Left colon (tissue), 2 donors: ENCODE measurements around the gene FAM50A. TPM values are rescaled to one million over a fixed set of nuclear protein-coding genes. Genes with fewer than 3 reads are reported as not detected.

Experiments
- ATAC-seq: fragments of 200-7000 bp; cut with Tn5 transposase; one replicate; pipeline ENCODE4 v1.9.1; 2020; ENCODE audit warnings: mild to moderate bottlenecking, moderate library complexity
- DNase-seq, 2 donors: peaks; one replicate each; pipeline ENCODE4 v3.0.0-alpha.2; 2020
- intact Hi-C, 2 donors: fragments of 100-400 bp; cut with DNase I in 1 of 2; cut with micrococcal nuclease in 1 of 2; formaldehyde crosslinking; loops; one replicate each; pipeline versions ENCODE4 v1.11.2 to v1.14.0; 2022; cut with DNase I, micrococcal nuclease
- total RNA-seq, 2 donors: library from RNA; stranded (reverse); fragmentation: NEBNext Ultra II Directional; extraction: Animal tissue kit (Norgen Biotek cat#: 25700); gene quantifications; one replicate each; pipeline ENCODE4 v1.2.1, GENCODE V29; 2021
- donor health status: DM: no; HTN: no; CAD: no.
- donor health status: DM: yes; HTN: yes; CAD: no.

FAM50A gene
- total RNA-seq, 2 donors from 2014 or later: 44.4 to 56.7 TPM

- DNase-seq (no peak), ATAC-seq (no peak)
- intact Hi-C loops: no loop called here
Measured at GRCh38 chrX:154435171-154435733, 8.7 kb upstream of the FAM50A start.

GRCh38 chrX:154436374-154436982 is 7.5 kb upstream of the FAM50A start:
- peak; percentile 53 for ATAC-seq
- DNase-seq: peak in 1 of 2 donors; percentile 41
- intact Hi-C loops: no loop called here

GRCh38 chrX:154436983-154437752 is 6.8 kb upstream of the FAM50A start, which contains the start of gene GDI1:
TSS of gene GDI1 (plus strand) at chrX:154437154. CDS start at chrX:154437255, 101 bp downstream.
- intact Hi-C loops: no loop called here
- DNase-seq (peak in 1 of 2 donors; percentile 58), ATAC-seq (peak; percentile 73)

- intact Hi-C loops: no loop called here
- DNase-seq (no peak), ATAC-seq (no peak)
Measured at GRCh38 chrX:154437971-154438893, 5.7 kb upstream of the FAM50A start.

GRCh38 chrX:154439841-154440240 is 4.1 kb upstream of the FAM50A start:
- ATAC-seq (no peak), DNase-seq (no peak)
- intact Hi-C loops: no loop called here

GRCh38 chrX:154440623-154441357 is 3.2 kb upstream of the FAM50A start:
- no peak for DNase-seq

GRCh38 chrX:154441564-154441963 is 2.4 kb upstream of the FAM50A start:
- DNase-seq (no peak), ATAC-seq (no peak)
- intact Hi-C loops: no loop called here

More at GRCh38 chrX:154440623-154441357, 3.2 kb upstream of the FAM50A start:
- ATAC-seq: no peak
- intact Hi-C loops: no loop called here

- intact Hi-C loops: no loop called here
- DNase-seq (no peak), ATAC-seq (no peak)
Measured at GRCh38 chrX:154441984-154442707, 1.8 kb upstream of the FAM50A start.

- ATAC-seq: no peak
- no peak for DNase-seq
- intact Hi-C loops: no loop called here
Measured at GRCh38 chrX:154443479-154443910, 446 bp upstream of the FAM50A start.

GRCh38 chrX:154444755-154445246 is 860 bp downstream of the FAM50A start:
- no peak for DNase-seq
- intact Hi-C loops: no loop called here
- peak; percentile 16 for ATAC-seq

- ATAC-seq (no peak), DNase-seq (no peak)
- intact Hi-C loops: no loop called here
Measured at GRCh38 chrX:154445776-154446175, 1.8 kb downstream of the FAM50A start.

GRCh38 chrX:154446430-154446829 is 2.5 kb downstream of the FAM50A start:
- DNase-seq: no peak
- no peak for ATAC-seq
- intact Hi-C loops: no loop called here

GRCh38 chrX:154448484-154448883 is 4.5 kb downstream of the FAM50A start:
- ATAC-seq (no peak), DNase-seq (no peak)
- intact Hi-C loops: no loop called here

- ATAC-seq: no peak
- no peak for DNase-seq
- intact Hi-C loops: no loop called here
Measured at GRCh38 chrX:154449618-154450017, 5.7 kb downstream of the FAM50A start.

GRCh38 chrX:154450312-154450711 is 6.4 kb downstream of the FAM50A start:
- DNase-seq (no peak), ATAC-seq (no peak)
- intact Hi-C loops: no loop called here

- DNase-seq: no peak
- ATAC-seq: no peak
- intact Hi-C loops: no loop called here
Measured at GRCh38 chrX:154452823-154453222, 8.9 kb downstream of the FAM50A start.

- DNase-seq (peak; percentile 62 to 71), ATAC-seq (peak; percentile 82)
- intact Hi-C loops: no loop called here
Measured at GRCh38 chrX:154457491-154458115, 13.7 kb downstream of the FAM50A start.
